H1 (cell line): Measurements from ENCODE around the gene CCDC141. TPM values are rescaled to one million over a fixed set of nuclear protein-coding genes. Genes with fewer than 3 reads are reported as not detected.

Experiments used
- CTCF ChIA-PET: fragments of 300-600 bp; sonication (Branson Sonifier 250); formaldehyde crosslinking; loops from one replicate; lab custom pipeline; 2021; ENCODE audit not compliant: partially characterized antibody; lab: Charles Lee
- POLR2A ChIA-PET: fragments of 300-600 bp; sonication (Branson Sonifier 250); formaldehyde crosslinking; loops from one replicate; lab custom pipeline; 2021; ENCODE audit warnings: inconsistent platforms; ENCODE audit not compliant: partially characterized antibody; lab: Charles Lee
- DNase-seq, 2 experiments: peaks; one replicate each; pipeline versions ENCODE4 v3.0.0 to v3.0.0-alpha.2; 2010 to 2022; ENCODE audit warnings: low spot score in 2 of 2, low read depth in 1 of 2, mixed read lengths in 1 of 2
- FAIRE-seq: peaks from 2 replicates; lab custom pipeline; 2011; peaks lifted over from hg19 to GRCh38; lab: Jason Lieb, UNC
- H2AFZ ChIP-seq: 2 replicates; pipeline ENCODE4 v1.8.1; 2012; ENCODE audit warnings: low read length, inconsistent platforms
- H2AK5ac ChIP-seq: 2 replicates; pipeline ENCODE4 v1.6.1; 2013; ENCODE audit warnings: low read depth, low read length
- H2BK120ac ChIP-seq: replicated peaks from 2 replicates; pipeline ENCODE3; 2013; ENCODE audit warnings: low read depth, low read length, inconsistent platforms
- H2BK12ac ChIP-seq: 2 replicates; pipeline ENCODE4 v1.6.1; 2013; ENCODE audit warnings: low read depth, low read length
- H2BK15ac ChIP-seq: 2 replicates; pipeline ENCODE4 v1.6.1; 2013; ENCODE audit warnings: low read length
- H2BK20ac ChIP-seq: 2 replicates; pipeline ENCODE4 v1.6.1; 2013; ENCODE audit warnings: low read length
- H2BK5ac ChIP-seq: 2 replicates; pipeline ENCODE4 v1.6.1; 2013; ENCODE audit warnings: low read depth, low read length
- H3K14ac ChIP-seq: 2 replicates; pipeline ENCODE4 v1.6.1; 2013; ENCODE audit warnings: inconsistent platforms; ENCODE audit not compliant: insufficient read length
- H3K18ac ChIP-seq: 2 replicates; pipeline ENCODE4 v1.6.1; 2013; ENCODE audit warnings: low read length; ENCODE audit errors: extremely low read depth
- H3K23ac ChIP-seq: 2 replicates; pipeline ENCODE4 v1.6.1; 2013; ENCODE audit warnings: inconsistent platforms; ENCODE audit not compliant: insufficient read length
- H3K23me2 ChIP-seq: 2 replicates; pipeline ENCODE4 v1.6.1; 2013; ENCODE audit warnings: low read depth, low read length
- H3K27ac ChIP-seq: 2 replicates; pipeline ENCODE4 v1.6.1; 2011; ENCODE audit warnings: low read depth, low read length, inconsistent platforms
- H3K27me3 ChIP-seq, 4 experiments: replicated peaks in 1 of 4; 1 replicate in 1 of 4; 2 replicates in 3 of 4; pipeline versions ENCODE4 v1.6.1 to v1.8.1; 2011 to 2013; ENCODE audit warnings: low read length in 3 of 4, mild to moderate bottlenecking in 3 of 4, inconsistent platforms in 2 of 4, mixed read lengths in 2 of 4, moderate library complexity in 1 of 4; ENCODE audit not compliant: control insufficient read depth in 3 of 4, insufficient read depth in 3 of 4; ENCODE audit errors: extremely low read depth in 1 of 4
- H3K36me3 ChIP-seq, 4 experiments: 2 replicates each; pipeline versions ENCODE4 v1.6.1 to v1.8.1; 2011 to 2013; ENCODE audit warnings: mild to moderate bottlenecking in 4 of 4, low read length in 3 of 4, moderate library complexity in 2 of 4, control low read depth in 1 of 4, inconsistent platforms in 1 of 4; ENCODE audit not compliant: insufficient read depth in 4 of 4, control insufficient read depth in 2 of 4
- H3K4ac ChIP-seq: replicated peaks from 2 replicates; pipeline ENCODE3; 2013; ENCODE audit warnings: low read length, low read depth, mixed read lengths, inconsistent platforms; ENCODE audit not compliant: insufficient read length
- H3K4me1 ChIP-seq, 4 experiments: replicated peaks in 1 of 4; 1 replicate in 1 of 4; 2 replicates in 3 of 4; pipeline versions ENCODE4 v1.6.1 to v1.8.1; 2011 to 2013; ENCODE audit warnings: low read length in 3 of 4, inconsistent platforms in 2 of 4, mixed read lengths in 1 of 4; ENCODE audit not compliant: insufficient read depth in 4 of 4, control insufficient read depth in 3 of 4
- H3K4me2 ChIP-seq, 2 experiments: 2 replicates each; pipeline versions ENCODE4 v1.6.1 to v1.8.1; 2011 to 2013; ENCODE audit warnings: low read depth in 2 of 2, low read length in 2 of 2, control low read depth in 1 of 2, inconsistent platforms in 1 of 2, mild to moderate bottlenecking in 1 of 2; ENCODE audit not compliant: insufficient read depth in 1 of 2
- H3K4me3 ChIP-seq, 4 experiments: fragments of 200-600, 300-600 bp in 1 of 4; sonication (generic), shearing (Covaris generic), sonication (Bioruptor Twin) in 1 of 4; 2 replicates each; pipeline versions ENCODE4 v1.5.1 to v1.8.1; 2011 to 2016; ENCODE audit warnings: low read length in 4 of 4, low read depth in 3 of 4, control low read depth in 2 of 4, inconsistent platforms in 2 of 4, mild to moderate bottlenecking in 2 of 4, mixed read lengths in 1 of 4, moderate library complexity in 1 of 4; ENCODE audit not compliant: insufficient read depth in 2 of 4; ENCODE audit errors: extremely low read depth in 1 of 4
- H3K56ac ChIP-seq: replicated peaks from 2 replicates; pipeline ENCODE3; 2013; ENCODE audit warnings: low read depth, mild to moderate bottlenecking, mixed read lengths, low read length, inconsistent platforms; ENCODE audit not compliant: insufficient read length
- H3K79me1 ChIP-seq: 2 replicates; pipeline ENCODE4 v1.6.1; 2013; ENCODE audit warnings: low read depth, low read length, control low read depth
- H3K79me2 ChIP-seq, 2 experiments: 2 replicates each; pipeline versions ENCODE4 v1.6.1 to v1.8.1; 2012 to 2013; ENCODE audit warnings: low read length in 2 of 2, mild to moderate bottlenecking in 2 of 2, inconsistent platforms in 1 of 2; ENCODE audit not compliant: insufficient read depth in 2 of 2, control insufficient read depth in 1 of 2
- H3K9ac ChIP-seq, 4 experiments: replicated peaks in 1 of 4; 1 replicate in 1 of 4; 2 replicates in 3 of 4; pipeline versions ENCODE4 v1.6.1 to v1.8.1; 2011 to 2013; ENCODE audit warnings: low read depth in 3 of 4, low read length in 3 of 4, control low read depth in 2 of 4, mild to moderate bottlenecking in 2 of 4, moderate library complexity in 2 of 4, inconsistent platforms in 1 of 4; ENCODE audit errors: extremely low read depth in 1 of 4
- H3K9me3 ChIP-seq, 2 experiments: 2 replicates each; pipeline versions ENCODE4 v1.6.1 to v1.8.1; 2012 to 2013; ENCODE audit warnings: mild to moderate bottlenecking in 2 of 2, moderate library complexity in 2 of 2, control low read depth in 1 of 2, inconsistent platforms in 1 of 2, low read depth in 1 of 2, low read length in 1 of 2, mixed read lengths in 1 of 2; ENCODE audit not compliant: insufficient read depth in 2 of 2
- H4K20me1 ChIP-seq, 2 experiments: replicated peaks in 1 of 2; 2 replicates each; pipeline versions ENCODE3 to v1.8.1; 2011 to 2013; ENCODE audit warnings: inconsistent platforms in 2 of 2, low read length in 2 of 2, mild to moderate bottlenecking in 1 of 2; ENCODE audit not compliant: insufficient read depth in 2 of 2, control insufficient read depth in 1 of 2
- H4K5ac ChIP-seq: 2 replicates; pipeline ENCODE4 v1.6.1; 2013; ENCODE audit warnings: low read length, low read depth, mixed read lengths, inconsistent platforms; ENCODE audit not compliant: insufficient read length
- H4K8ac ChIP-seq: 2 replicates; pipeline ENCODE4 v1.8.0; 2013; ENCODE audit warnings: mild to moderate bottlenecking, moderate library complexity, low read length, inconsistent platforms; ENCODE audit not compliant: insufficient read depth; ENCODE audit errors: extremely low read depth
- H4K91ac ChIP-seq: replicated peaks from 2 replicates; pipeline ENCODE3; 2013; ENCODE audit warnings: low read length, mixed read lengths, inconsistent platforms; ENCODE audit not compliant: insufficient read length
- NANOG ChIP-seq: IDR thresholded peaks from 2 replicates; pipeline ENCODE4 v1.6.1; 2011; ENCODE audit warnings: low read length, low read depth, mild to moderate bottlenecking, inconsistent platforms; ENCODE audit not compliant: insufficient read depth, poor library complexity, severe bottlenecking
- PHF8 ChIP-seq: fragments of 200-600 bp; sonication (generic); conservative IDR thresholded peaks from 2 replicates; pipeline ENCODE4 v1.7.1; 2012; ENCODE audit warnings: low read depth, mild to moderate bottlenecking, inconsistent platforms, low read length, moderate library complexity
- POLR2A ChIP-seq, 2 experiments: IDR thresholded peaks; 1 replicate in 1 of 2; 2 replicates in 1 of 2; pipeline ENCODE4 v1.6.1; 2011; ENCODE audit warnings: low read depth in 2 of 2, low read length in 2 of 2, mild to moderate bottlenecking in 2 of 2; ENCODE audit errors: control extremely low read depth in 1 of 2
- RAD21 ChIP-seq, 2 experiments: IDR thresholded peaks in 1 of 2; conservative IDR thresholded peaks in 1 of 2; 2 replicates each; pipeline ENCODE4 v1.6.1; 2011; ENCODE audit warnings: low read depth in 2 of 2, low read length in 2 of 2, improper control_type of control experiment in 1 of 2, inconsistent platforms in 1 of 2, mild to moderate bottlenecking in 1 of 2, moderate library complexity in 1 of 2
- SIN3A ChIP-seq, 2 experiments: IDR thresholded peaks in 1 of 2; conservative IDR thresholded peaks in 1 of 2; 2 replicates each; pipeline ENCODE4 v1.6.1; 2011 to 2012; ENCODE audit warnings: low read length in 2 of 2, improper control_type of control experiment in 1 of 2, low read depth in 1 of 2, mild to moderate bottlenecking in 1 of 2
- TBP ChIP-seq: IDR thresholded peaks from 2 replicates; pipeline ENCODE4 v1.6.1; 2011; ENCODE audit warnings: low read depth, low read length, improper control_type of control experiment
- WGBS, 2 experiments: shearing (Covaris generic) in 1 of 2; methylation state at CpG; one replicate each; pipeline versions ENCODE4 v1.1.6 to v1.1.7; 2013 to 2015; ENCODE audit warnings: low lambda C conversion rate in 2 of 2, mixed read lengths in 2 of 2, inconsistent platforms in 1 of 2, low coverage in 1 of 2, missing lambda C conversion rate in 1 of 2; ENCODE audit not compliant: insufficient replicate concordance in 2 of 2, insufficient coverage in 1 of 2, insufficient read length in 1 of 2; ENCODE audit errors: extremely low coverage in 1 of 2, missing lambda C conversion rate in 1 of 2; 5-methylcytosine and 5-hydroxymethylcytosine counted together
- polyA plus RNA-seq, 7 experiments: library from polyadenylated mRNA; depleted of rRNA in 3 of 7; stranded (reverse) in 5 of 7; unstranded in 2 of 7; fragments of >200 nt in 5 of 7; fragments of 200-250 nt in 2 of 7; gene quantifications; 1 replicate in 5 of 7; 2 replicates in 1 of 7; 4 replicates in 1 of 7; pipeline versions ENCODE4 v1.2.1 to v1.2.3, GENCODE V29; 2011 to 2013; ENCODE audit warnings: missing spikeins in 2 of 7, mixed read lengths in 2 of 7
- total RNA-seq: library from RNA; stranded (reverse); fragmentation: NEBNext Ultra II Directional; extraction: Animal tissue kit (Norgen Biotek cat#: 25700); gene quantifications from 2 replicates; pipeline ENCODE4 v1.2.1, GENCODE V29; 2021

Gene CCDC141
- total and polyA plus RNA-seq, 2 of the 8 experiments (the other 6 are each of a cell fraction or from before 2014, with no cell fraction given): 0.56 to 21.6 TPM

DNA sequence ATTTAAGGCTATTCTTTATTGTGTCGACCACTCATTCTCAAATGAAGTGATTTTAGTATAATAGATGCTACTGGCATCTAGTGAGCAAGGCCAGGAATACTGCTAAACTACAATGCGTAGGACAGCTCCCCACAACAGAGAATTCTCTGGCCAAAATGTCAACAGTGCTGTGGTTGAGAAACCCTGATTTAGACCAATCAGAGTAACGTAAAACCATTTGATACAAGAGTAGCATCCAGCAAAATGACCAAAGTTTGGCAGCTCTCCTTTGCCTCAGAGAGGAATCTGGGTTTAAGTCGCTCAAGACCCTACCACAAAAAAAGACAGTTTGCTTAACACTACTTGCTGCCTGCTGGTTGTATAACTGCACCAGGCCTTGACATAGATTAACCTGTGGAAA, 205.7 kb downstream of the CCDC141 start:
- Histone ChIP-seq H2AK5ac (no peak overlapping the region), H4K8ac (no peak overlapping the region), H2BK120ac (no peak overlapping the region), H2BK20ac (no peak overlapping the region), H2BK15ac (no peak overlapping the region), H4K5ac (no peak overlapping the region), H3K9me3 (peaks cover 0 to 3% of the 10 kb centered on the region in 2 experiments; a peak in 1 of 4 replicates), H4K20me1 (no peaks in the 10 kb centered on the region), H3K79me1 (no peaks in the 10 kb centered on the region), H3K27me3 (no peaks in the 10 kb centered on the region), H4K91ac (no peak overlapping the region), H3K18ac (no peak overlapping the region), H2AFZ (0 out of 2 replicates have a peak overlapping the region, but pooled peaks have one; percentile 28), H3K4me1 (peaks cover 0 to 13% (median 7%) of the 10 kb centered on the region in 4 experiments; a peak in 3 of 7 replicates), H3K23ac (no peak overlapping the region), H3K14ac (no peak overlapping the region), H3K4ac (no peak overlapping the region), H3K4me2 (no peak overlapping the region), H3K4me3 (no peak overlapping the region), H3K9ac (no peak overlapping the region), H3K23me2 (no peaks in the 10 kb centered on the region)
- FAIRE-seq (no peak), DNase-seq (no peak)
- POLR2A ChIA-PET: no interaction called here
- TF ChIP-seq PHF8: no peak
- no peak for TF ChIP-seq NANOG
- TF ChIP-seq POLR2A (IDR thresholded peaks at IDR 0.05; ENCODE audit: control extremely low read depth in 1 of 2, low read depth in 2 of 2, low read length in 2 of 2): no peak
- TF ChIP-seq TBP: no peak
- no peak for TF ChIP-seq SIN3A (conservative IDR thresholded peaks at IDR 0.05 in 1 of 2, IDR thresholded peaks at IDR 0.05 in 1 of 2; ENCODE audit: low read depth in 1 of 2, low read length in 2 of 2)
- no peak for TF ChIP-seq RAD21 (IDR thresholded peaks at IDR 0.05 in 1 of 2, conservative IDR thresholded peaks at IDR 0.05 in 1 of 2; ENCODE audit: low read depth in 2 of 2, low read length in 2 of 2)
- TF ChIP-seq, all 59 proteins: peak for 0
- Histone ChIP-seq H3K56ac (no peak overlapping the region), H3K36me3 (no peaks in the 10 kb centered on the region; a peak in 1 of 8 replicates), H2BK5ac (no peak overlapping the region), H3K79me2 (no peaks in the 10 kb centered on the region), H2BK12ac (no peak overlapping the region), H3K27ac (no peak overlapping the region)
- CTCF ChIA-PET: interaction anchor here (1.9 kb wide), 1 partner anchor 40 kb away, joined by 4 read pairs; no protein-coding TSS in a partner anchor
- 83% methylated on average over 4 of the region's 4 CpGs; no CpG with 5 or more reads in 1 of the 2 experiments for WGBS, 2 experiments
